Mesenchymal stem cell (in vitro differentiated cells and primary cell): ENCODE measurements around the gene NAA11.

Experiments
- DNase-seq: peaks from one replicate; pipeline ENCODE4 v3.0.0-alpha.2; 2013
- H2AFZ ChIP-seq: one replicate; pipeline ENCODE4 v1.6.1; 2013; ENCODE audit warnings: low read depth, mild to moderate bottlenecking, control low read depth, inconsistent platforms, low read length, moderate library complexity
- H2AK5ac ChIP-seq: 2 replicates; pipeline ENCODE4 v1.6.1; 2013; ENCODE audit warnings: low read length, moderate library complexity, mild to moderate bottlenecking, inconsistent platforms; ENCODE audit not compliant: severe bottlenecking
- H2BK120ac ChIP-seq: one replicate; pipeline ENCODE4 v1.6.1; 2013; ENCODE audit warnings: low read depth, mild to moderate bottlenecking, inconsistent platforms, low read length, moderate library complexity
- H2BK12ac ChIP-seq, 2 experiments: one replicate each; pipeline ENCODE4 v1.6.1; 2013; ENCODE audit warnings: inconsistent platforms in 2 of 2, low read length in 2 of 2, mild to moderate bottlenecking in 2 of 2, moderate library complexity in 2 of 2, control low read depth in 1 of 2
- H2BK15ac ChIP-seq: one replicate; pipeline ENCODE4 v1.6.1; 2013; ENCODE audit warnings: mild to moderate bottlenecking, low read depth, inconsistent platforms; ENCODE audit not compliant: poor library complexity, severe bottlenecking
- H2BK5ac ChIP-seq: 2 replicates; pipeline ENCODE4 v1.6.1; 2013; ENCODE audit warnings: low read depth, mild to moderate bottlenecking, low read length, control low read depth, inconsistent platforms; ENCODE audit not compliant: poor library complexity, severe bottlenecking
- H3K14ac ChIP-seq, 2 experiments: one replicate each; pipeline ENCODE4 v1.6.1; 2013; ENCODE audit warnings: inconsistent platforms in 2 of 2, low read length in 2 of 2, control low read depth in 1 of 2, mild to moderate bottlenecking in 1 of 2, moderate library complexity in 1 of 2
- H3K18ac ChIP-seq, 2 experiments: one replicate each; pipeline ENCODE4 v1.6.1; 2013; ENCODE audit warnings: inconsistent platforms in 2 of 2, low read length in 2 of 2, control low read depth in 1 of 2, low read depth in 1 of 2, mild to moderate bottlenecking in 1 of 2
- H3K23ac ChIP-seq, 2 experiments: one replicate each; pipeline ENCODE4 v1.6.1; 2013; ENCODE audit warnings: inconsistent platforms in 2 of 2, low read length in 2 of 2, mild to moderate bottlenecking in 2 of 2, moderate library complexity in 2 of 2, control low read depth in 1 of 2
- H3K27ac ChIP-seq: 2 replicates; pipeline ENCODE4 v1.5.1; 2013; ENCODE audit warnings: mild to moderate bottlenecking, moderate library complexity, low read length, control low read depth, inconsistent platforms; ENCODE audit not compliant: poor library complexity, severe bottlenecking
- H3K27me3 ChIP-seq, 2 experiments: 2 replicates each; pipeline versions ENCODE4 v1.6.1 to v1.7.0; 2013; ENCODE audit warnings: low read length in 2 of 2, mild to moderate bottlenecking in 2 of 2, moderate library complexity in 2 of 2, control low read depth in 1 of 2, inconsistent platforms in 1 of 2; ENCODE audit not compliant: control insufficient read depth in 1 of 2, insufficient read depth in 1 of 2
- H3K36me3 ChIP-seq, 2 experiments: 2 replicates each; pipeline versions ENCODE4 v1.6.1 to v1.7.0; 2013; ENCODE audit warnings: low read length in 2 of 2, control low read depth in 1 of 2, inconsistent platforms in 1 of 2, low read depth in 1 of 2, mild to moderate bottlenecking in 1 of 2; ENCODE audit not compliant: insufficient read depth in 2 of 2, control insufficient read depth in 1 of 2
- H3K4ac ChIP-seq, 2 experiments: one replicate each; pipeline ENCODE4 v1.6.1; 2013; ENCODE audit warnings: inconsistent platforms in 2 of 2, low read length in 2 of 2, mild to moderate bottlenecking in 2 of 2, moderate library complexity in 2 of 2, control low read depth in 1 of 2, low read depth in 1 of 2
- H3K4me1 ChIP-seq: 2 replicates; pipeline ENCODE4 v1.6.1; 2013; ENCODE audit warnings: low read depth, low read length, control low read depth; ENCODE audit not compliant: control insufficient read depth, insufficient read depth
- H3K4me2 ChIP-seq: 2 replicates; pipeline ENCODE4 v1.6.1; 2013; ENCODE audit warnings: low read length, mild to moderate bottlenecking, inconsistent platforms; ENCODE audit not compliant: poor library complexity, severe bottlenecking
- H3K4me3 ChIP-seq, 2 experiments: 2 replicates each; pipeline versions ENCODE4 v1.5.1 to v1.7.0; 2013; ENCODE audit warnings: low read length in 2 of 2, mild to moderate bottlenecking in 2 of 2, control low read depth in 1 of 2, low read depth in 1 of 2; ENCODE audit not compliant: insufficient read depth in 1 of 2
- H3K79me1 ChIP-seq: replicated peaks from 2 replicates; pipeline ENCODE4 v1.6.1; 2013; ENCODE audit warnings: mild to moderate bottlenecking, control low read depth, low read length, inconsistent platforms; ENCODE audit not compliant: poor library complexity, severe bottlenecking
- H3K9ac ChIP-seq: 2 replicates; pipeline ENCODE4 v1.7.0; 2013; ENCODE audit warnings: mild to moderate bottlenecking, low read length, moderate library complexity
- H3K9me3 ChIP-seq: 2 replicates; pipeline ENCODE4 v1.7.0; 2013; ENCODE audit warnings: mild to moderate bottlenecking, low read length; ENCODE audit not compliant: control insufficient read depth
- H4K8ac ChIP-seq: one replicate; pipeline ENCODE4 v1.6.1; 2013; ENCODE audit warnings: inconsistent platforms, mild to moderate bottlenecking, low read length, moderate library complexity
- H4K91ac ChIP-seq: one replicate; pipeline ENCODE4 v1.6.1; 2013; ENCODE audit warnings: mild to moderate bottlenecking, low read length, inconsistent platforms
- WGBS: methylation state at CpG from one replicate; pipeline ENCODE4 v1.1.7; 2013; ENCODE audit warnings: mixed read lengths; 5-methylcytosine and 5-hydroxymethylcytosine counted together

The NAA11 gene

GRCh38 chr4:79294064-79294463 is 31.8 kb downstream of the NAA11 start:
- WGBS: no CpG with 5 or more reads among the region's 2 CpGs
- H3K4me1 ChIP-seq: no peaks in the 10 kb centered on the region
- H3K9me3 ChIP-seq: no peaks in the 10 kb centered on the region

GRCh38 chr4:79292008-79292407 is 33.9 kb downstream of the NAA11 start:
- Histone ChIP-seq H2BK12ac (no peak overlapping the region), H2AK5ac (no peak overlapping the region), H4K91ac (no peak overlapping the region), H3K18ac (no peak overlapping the region), H2BK15ac (no peak overlapping the region), H3K4ac (no peak overlapping the region), H3K27ac (no peak overlapping the region), H4K8ac (no peak overlapping the region), H3K9me3 (no peaks in the 10 kb centered on the region), H2AFZ (no peak overlapping the region), H3K14ac (no peak overlapping the region), H3K36me3 (no peaks in the 10 kb centered on the region), H3K27me3 (no peaks in the 10 kb centered on the region), H3K9ac (no peak overlapping the region), H3K4me3 (no peak overlapping the region), H3K79me1 (no peaks in the 10 kb centered on the region), H3K4me2 (no peak overlapping the region), H3K23ac (no peak overlapping the region), H2BK120ac (no peak overlapping the region), H3K4me1 (no peaks in the 10 kb centered on the region), H2BK5ac (no peak overlapping the region)
- DNase-seq: no peak
- 94% methylated on average over 2 of the region's 2 CpGs for WGBS

More at GRCh38 chr4:79294064-79294463, 31.8 kb downstream of the NAA11 start:
- no peak overlapping the region for H3K14ac ChIP-seq
- no peak overlapping the region for H4K8ac ChIP-seq
- no peak overlapping the region for H2BK120ac ChIP-seq
- no peak overlapping the region for H3K23ac ChIP-seq
- H2BK15ac ChIP-seq: no peak overlapping the region
- H2AFZ ChIP-seq: no peak overlapping the region
- H2BK12ac ChIP-seq: no peak overlapping the region
- no peak overlapping the region for H3K4me3 ChIP-seq
- no peak overlapping the region for H3K27ac ChIP-seq
- H3K9ac ChIP-seq: no peak overlapping the region
- DNase-seq: no peak
- no peak overlapping the region for H2AK5ac ChIP-seq
- no peak overlapping the region for H2BK5ac ChIP-seq
- H3K18ac ChIP-seq: no peak overlapping the region
- H3K36me3 ChIP-seq: no peaks in the 10 kb centered on the region
- H3K4ac ChIP-seq: no peak overlapping the region
- H4K91ac ChIP-seq: no peak overlapping the region
- H3K4me2 ChIP-seq: no peak overlapping the region
- no peaks in the 10 kb centered on the region for H3K27me3 ChIP-seq
- no peaks in the 10 kb centered on the region for H3K79me1 ChIP-seq

- Histone ChIP-seq H3K36me3 (no peaks in the 10 kb centered on the region), H4K8ac (no peak overlapping the region), H3K9me3 (no peaks in the 10 kb centered on the region), H3K27ac (no peak overlapping the region), H3K14ac (no peak overlapping the region), H2AK5ac (no peak overlapping the region), H2BK120ac (no peak overlapping the region), H3K4me3 (no peak overlapping the region), H2BK5ac (no peak overlapping the region), H2BK12ac (no peak overlapping the region), H3K4ac (no peak overlapping the region), H3K27me3 (no peaks in the 10 kb centered on the region), H3K4me1 (no peaks in the 10 kb centered on the region), H3K18ac (no peak overlapping the region), H3K4me2 (no peak overlapping the region), H2AFZ (no peak overlapping the region), H3K79me1 (no peaks in the 10 kb centered on the region), H3K9ac (no peak overlapping the region), H3K23ac (no peak overlapping the region), H4K91ac (no peak overlapping the region), H2BK15ac (no peak overlapping the region)
- WGBS: 77% methylated on average over 4 of the region's 4 CpGs
- no peak for DNase-seq
Measured at GRCh38 chr4:79290376-79290775, 35.5 kb downstream of the NAA11 start.

- WGBS: no CpG with 5 or more reads among the region's 1 CpG
- Histone ChIP-seq H3K27me3 (no peaks in the 10 kb centered on the region), H2BK12ac (no peak overlapping the region), H2AK5ac (no peak overlapping the region), H3K36me3 (no peaks in the 10 kb centered on the region), H3K4me2 (no peak overlapping the region), H3K9me3 (no peaks in the 10 kb centered on the region), H3K4me1 (no peaks in the 10 kb centered on the region), H4K8ac (no peak overlapping the region), H2BK5ac (no peak overlapping the region), H3K9ac (no peak overlapping the region), H2BK120ac (no peak overlapping the region), H3K23ac (no peak overlapping the region), H3K18ac (no peak overlapping the region), H4K91ac (no peak overlapping the region), H3K4ac (no peak overlapping the region), H3K4me3 (no peak overlapping the region), H3K27ac (no peak overlapping the region), H3K79me1 (no peaks in the 10 kb centered on the region), H3K14ac (no peak overlapping the region), H2BK15ac (no peak overlapping the region), H2AFZ (no peak overlapping the region)
- DNase-seq: no peak
Measured at GRCh38 chr4:79288185-79288584, 37.7 kb downstream of the NAA11 start.
